NCI-H146 treated with DMSO at 0.1 percent for 48 hours (cell line): ENCODE data around the gene PHF21A.
A peak's percentile ranks its signal among the peaks of the same experiment; 100 is the strongest.

Experiments
- DNase-seq: peaks from one replicate; lab custom pipeline; 2025; ENCODE audit not compliant: unreplicated experiment; lab: John Stamatoyannopoulos, UW

PHF21A gene

GRCh38 chr11:45887587-45887986, 233.7 kb downstream of the PHF21A start:
- no peak for DNase-seq

- no peak for DNase-seq
Measured at GRCh38 chr11:45886816-45887520, 234.3 kb downstream of the PHF21A start.

- peak; percentile 13 for DNase-seq
Measured at GRCh38 chr11:45885921-45886721, 235.1 kb downstream of the PHF21A start.

GRCh38 chr11:45885274-45885920, 235.9 kb downstream of the PHF21A start, which contains the start of gene MAPK8IP1:
MAPK8IP1 (plus strand) TSS chr11:45885651; CDS start chr11:45885821, 170 bp downstream.
- DNase-seq, result peak; percentile 64

GRCh38 chr11:45884596-45885185, 236.6 kb downstream of the PHF21A start:
- DNase-seq, result no peak
